Smooth muscle cell (in vitro differentiated cells): ENCODE measurements around the gene ARHGAP42. TPM values are rescaled to one million over a fixed set of nuclear protein-coding genes. Genes with fewer than 3 reads are reported as not detected.
A peak's percentile ranks its signal among the peaks of the same experiment; 100 is the strongest.

Source experiments
- DNase-seq: peaks from one replicate; lab custom pipeline; 2025; ENCODE audit not compliant: unreplicated experiment; lab: John Stamatoyannopoulos, UW
- H2AFZ ChIP-seq: fragments of 200-600 bp; sonication (generic); 2 replicates; pipeline ENCODE4 v1.6.0; 2016; ENCODE audit warnings: antibody characterized with exemption, low read depth, mild to moderate bottlenecking
- H3F3A ChIP-seq: fragments of 200-600 bp; sonication (generic); 2 replicates; pipeline ENCODE4 v1.6.0; 2017; ENCODE audit warnings: antibody characterized with exemption, low read depth
- H3K27ac ChIP-seq: fragments of 200-600 bp; sonication (generic); 2 replicates; pipeline ENCODE4 v1.5.1; 2016; ENCODE audit warnings: low read depth, mild to moderate bottlenecking
- H3K27me3 ChIP-seq: fragments of 200-600 bp; sonication (generic); 2 replicates; pipeline ENCODE4 v1.6.1; 2016; ENCODE audit warnings: low read depth, mild to moderate bottlenecking
- H3K36me3 ChIP-seq: fragments of 200-600 bp; sonication (generic); 2 replicates; pipeline ENCODE4 v1.5.1; 2016; ENCODE audit warnings: low read depth
- H3K4me1 ChIP-seq: fragments of 200-600 bp; sonication (generic); 2 replicates; pipeline ENCODE4 v1.5.1; 2016; ENCODE audit warnings: low read depth
- H3K4me2 ChIP-seq: fragments of 200-600 bp; sonication (generic); 2 replicates; pipeline ENCODE4 v1.6.0; 2016; ENCODE audit warnings: mild to moderate bottlenecking
- H3K4me3 ChIP-seq: fragments of 200-600 bp; sonication (generic); 2 replicates; pipeline ENCODE4 v1.5.1; 2016; ENCODE audit warnings: mild to moderate bottlenecking
- H3K79me2 ChIP-seq: fragments of 200-600 bp; sonication (generic); 2 replicates; pipeline ENCODE4 v1.6.0; 2016; ENCODE audit warnings: low read depth, mild to moderate bottlenecking
- H3K9ac ChIP-seq: fragments of 200-600 bp; sonication (generic); 2 replicates; pipeline ENCODE4 v1.6.0; 2016; ENCODE audit warnings: low read depth
- H3K9me3 ChIP-seq: fragments of 200-600 bp; sonication (generic); replicated peaks from 2 replicates; pipeline ENCODE4 v1.5.1; 2016; ENCODE audit warnings: low read depth
- H4K20me1 ChIP-seq: fragments of 200-600 bp; sonication (generic); 2 replicates; pipeline ENCODE4 v1.6.0; 2016; ENCODE audit warnings: low read depth
- WGBS: methylation state at CpG from one replicate; pipeline ENCODE4 v1.1.7; 2016; ENCODE audit warnings: low lambda C conversion rate; 5-methylcytosine and 5-hydroxymethylcytosine counted together
- polyA plus RNA-seq: library from polyadenylated mRNA; unstranded; fragments of >200 nt; fragmentation: Nextera tagmentation; extraction: Ambion mirVana; gene quantifications from 2 replicates; pipeline ENCODE4 v1.2.1, GENCODE V29; 2016
- total RNA-seq: library from RNA; depleted of rRNA; stranded (reverse); fragments of >200 nt; gene quantifications from 2 replicates; pipeline ENCODE4 v1.2.3, GENCODE V29; 2014
- TF ChIP-seq, protein P1 (sequence below): fragments of 200-600 bp; sonication (generic); IDR thresholded peaks from 2 replicates; pipeline ENCODE4 v1.5.1; 2017; ENCODE audit warnings: borderline replicate concordance, mild to moderate bottlenecking, antibody characterized with exemption; ENCODE audit not compliant: insufficient read depth, poor library complexity, severe bottlenecking

The ARHGAP42 gene
- total and polyA plus RNA-seq, 2 experiments from 2014 or later = 12.2 to 53.4 TPM

DNA sequence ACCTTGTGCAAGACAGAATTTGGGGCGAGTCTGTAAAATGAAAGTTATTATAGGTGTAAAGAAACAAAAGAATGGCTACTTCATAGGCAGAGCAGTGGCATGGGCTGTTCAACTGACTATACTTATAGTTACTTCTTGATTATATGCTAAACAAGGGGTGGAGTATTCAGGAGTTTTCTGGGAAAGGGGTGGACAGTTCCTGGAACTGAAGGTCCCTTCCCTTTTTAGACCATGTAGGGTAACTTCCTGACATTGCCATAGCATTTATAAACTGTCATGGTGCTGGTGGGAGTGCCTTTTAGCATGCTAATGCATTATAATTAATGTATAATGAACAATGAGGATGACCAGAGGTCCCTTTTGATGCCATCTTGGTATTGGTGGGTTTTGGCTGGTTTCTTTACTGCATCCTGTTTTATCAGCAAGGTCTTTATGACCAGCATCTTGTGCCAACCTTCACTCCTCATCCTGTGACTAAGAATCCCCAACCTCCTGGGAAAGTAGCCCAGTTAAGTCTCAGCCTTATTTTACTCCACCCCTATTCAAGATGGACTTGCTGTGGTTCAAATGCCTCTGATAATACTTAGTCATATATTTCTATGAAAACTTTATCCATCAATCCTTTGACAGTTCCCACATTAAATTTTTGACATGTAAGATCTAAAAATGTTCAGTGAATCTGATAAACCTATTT lies 118.6 kb downstream of the ARHGAP42 start:
- TF ChIP-seq, protein P1, sequence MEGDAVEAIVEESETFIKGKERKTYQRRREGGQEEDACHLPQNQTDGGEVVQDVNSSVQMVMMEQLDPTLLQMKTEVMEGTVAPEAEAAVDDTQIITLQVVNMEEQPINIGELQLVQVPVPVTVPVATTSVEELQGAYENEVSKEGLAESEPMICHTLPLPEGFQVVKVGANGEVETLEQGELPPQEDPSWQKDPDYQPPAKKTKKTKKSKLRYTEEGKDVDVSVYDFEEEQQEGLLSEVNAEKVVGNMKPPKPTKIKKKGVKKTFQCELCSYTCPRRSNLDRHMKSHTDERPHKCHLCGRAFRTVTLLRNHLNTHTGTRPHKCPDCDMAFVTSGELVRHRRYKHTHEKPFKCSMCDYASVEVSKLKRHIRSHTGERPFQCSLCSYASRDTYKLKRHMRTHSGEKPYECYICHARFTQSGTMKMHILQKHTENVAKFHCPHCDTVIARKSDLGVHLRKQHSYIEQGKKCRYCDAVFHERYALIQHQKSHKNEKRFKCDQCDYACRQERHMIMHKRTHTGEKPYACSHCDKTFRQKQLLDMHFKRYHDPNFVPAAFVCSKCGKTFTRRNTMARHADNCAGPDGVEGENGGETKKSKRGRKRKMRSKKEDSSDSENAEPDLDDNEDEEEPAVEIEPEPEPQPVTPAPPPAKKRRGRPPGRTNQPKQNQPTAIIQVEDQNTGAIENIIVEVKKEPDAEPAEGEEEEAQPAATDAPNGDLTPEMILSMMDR = no peak
- no peaks in the 10 kb centered on the region for H3K27me3 ChIP-seq
- no peak overlapping the region for H3K4me3 ChIP-seq
- H4K20me1 ChIP-seq = no peaks in the 10 kb centered on the region
- no peaks in the 10 kb centered on the region for H3K9me3 ChIP-seq
- no peak overlapping the region for H2AFZ ChIP-seq
- no peak overlapping the region for H3K4me2 ChIP-seq
- 97% methylated on average over 1 of the region's 1 CpG for WGBS
- peaks cover 16% of the 10 kb centered on the region for H3F3A ChIP-seq
- H3K36me3 ChIP-seq = no peaks in the 10 kb centered on the region
- peaks cover 45% of the 10 kb centered on the region for H3K79me2 ChIP-seq
- no peak overlapping the region for H3K27ac ChIP-seq
- no peak overlapping the region for H3K9ac ChIP-seq
- H3K4me1 ChIP-seq = peaks cover 21% of the 10 kb centered on the region
- DNase-seq = no peak

DNA sequence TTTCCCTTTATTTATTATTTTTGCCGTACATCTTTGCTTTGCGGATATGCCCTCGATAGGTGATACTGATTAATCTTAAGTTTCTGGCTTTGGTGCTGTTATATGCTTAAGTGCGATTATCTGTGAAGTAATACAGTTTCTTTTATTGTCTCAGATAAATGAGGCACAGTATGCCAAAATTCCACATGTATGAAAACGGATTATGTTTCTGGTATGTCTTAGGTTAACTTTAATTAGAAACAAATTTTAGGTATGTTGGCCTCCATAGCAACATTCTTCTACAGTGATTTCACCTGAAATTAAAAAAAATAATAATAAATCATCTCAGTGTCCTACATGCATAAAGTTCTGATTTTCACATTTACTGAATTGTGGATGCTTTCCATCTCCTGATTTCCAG lies 119.2 kb downstream of the ARHGAP42 start:
- TF ChIP-seq, protein P1 = no peak
- no peak for DNase-seq
- no peak overlapping the region for H3K9ac ChIP-seq
- H3K4me2 ChIP-seq = no peak overlapping the region
- no peaks in the 10 kb centered on the region for H3K9me3 ChIP-seq
- no peaks in the 10 kb centered on the region for H3K27me3 ChIP-seq
- peaks cover 45% of the 10 kb centered on the region for H3K79me2 ChIP-seq
- WGBS = 97% methylated on average over 5 of the region's 5 CpGs
- H4K20me1 ChIP-seq = no peaks in the 10 kb centered on the region
- H3K27ac ChIP-seq = no peak overlapping the region
- H3K36me3 ChIP-seq = no peaks in the 10 kb centered on the region
- H3K4me3 ChIP-seq = no peak overlapping the region
- H2AFZ ChIP-seq = no peak overlapping the region
- H3F3A ChIP-seq = peaks cover 16% of the 10 kb centered on the region
- H3K4me1 ChIP-seq = peaks cover 21% of the 10 kb centered on the region

DNA sequence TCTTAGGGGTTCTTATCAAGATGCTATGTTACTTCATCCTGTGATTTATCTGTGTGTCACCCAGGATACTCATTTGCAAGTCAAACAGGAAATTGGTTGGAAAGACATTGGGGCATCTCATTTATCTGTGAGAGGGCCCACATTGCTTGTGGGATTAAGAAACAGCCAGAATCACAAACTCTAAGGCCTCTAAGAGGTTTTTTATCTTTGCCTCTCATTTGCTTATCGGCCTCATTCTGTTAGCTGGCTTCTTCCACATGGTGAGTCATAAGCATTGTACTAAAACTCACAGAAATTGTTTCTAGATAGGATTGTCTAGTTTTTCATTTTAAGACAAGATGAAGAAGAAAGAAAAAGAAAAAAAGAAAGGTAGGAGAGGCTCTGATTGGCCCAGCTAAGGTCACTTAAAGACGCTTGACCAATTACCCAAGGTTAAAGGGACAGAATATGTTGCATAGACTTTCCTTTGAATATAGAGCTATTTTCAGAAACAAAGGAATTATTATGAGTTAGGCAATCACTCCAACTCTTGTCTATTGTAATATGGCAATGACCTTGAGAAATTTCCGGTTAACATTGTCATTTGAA lies 121.9 kb downstream of the ARHGAP42 start:
- Histone ChIP-seq H2AFZ (no peak overlapping the region), H3K36me3 (no peaks in the 10 kb centered on the region), H3K4me2 (peak overlapping the region; percentile 58), H3F3A (peaks cover 16% of the 10 kb centered on the region), H3K9ac (no peak overlapping the region), H3K79me2 (peaks cover 41% of the 10 kb centered on the region), H3K4me3 (no peak overlapping the region), H3K4me1 (peaks cover 21% of the 10 kb centered on the region), H3K27ac (peak overlapping the region; percentile 52), H3K27me3 (no peaks in the 10 kb centered on the region), H3K9me3 (no peaks in the 10 kb centered on the region), H4K20me1 (no peaks in the 10 kb centered on the region)
- TF ChIP-seq, protein P1 = no peak
- 42% methylated on average over 3 of the region's 3 CpGs for WGBS
- DNase-seq = no peak
